ENCODE results near the gene ZNF134. TPM values are rescaled to one million over a fixed set of nuclear protein-coding genes. Genes with fewer than 3 reads are reported as not detected.

ZNF134 gene
- total and polyA plus RNA-seq, 2 experiments from 2014 or later, result 10.7 to 24.3 TPM

GRCh38 chr19:57623091-57623490, 9.0 kb downstream of the ZNF134 start:
- DNase-seq (ENCODE audit: low spot score), result no peak
- H2AFZ ChIP-seq, result no peak overlapping the region
- no peak overlapping the region for H3K4me2 ChIP-seq
- H3K27me3 ChIP-seq, result no peaks in the 10 kb centered on the region
- peaks cover 53% of the 10 kb centered on the region for H3K79me2 ChIP-seq
- no peak overlapping the region for H3K4me3 ChIP-seq
- no peaks in the 10 kb centered on the region for H3K4me1 ChIP-seq (ENCODE audit: insufficient read depth)
- TF ChIP-seq EZH2 (IDR thresholded peaks at IDR 0.05; ENCODE audit: borderline replicate concordance) (no peak), EZH2phosphoT487 (IDR thresholded peaks at IDR 0.05; ENCODE audit: low read depth, severe bottlenecking, unreplicated experiment) (no peak)
- TF ChIP-seq, protein P1, sequence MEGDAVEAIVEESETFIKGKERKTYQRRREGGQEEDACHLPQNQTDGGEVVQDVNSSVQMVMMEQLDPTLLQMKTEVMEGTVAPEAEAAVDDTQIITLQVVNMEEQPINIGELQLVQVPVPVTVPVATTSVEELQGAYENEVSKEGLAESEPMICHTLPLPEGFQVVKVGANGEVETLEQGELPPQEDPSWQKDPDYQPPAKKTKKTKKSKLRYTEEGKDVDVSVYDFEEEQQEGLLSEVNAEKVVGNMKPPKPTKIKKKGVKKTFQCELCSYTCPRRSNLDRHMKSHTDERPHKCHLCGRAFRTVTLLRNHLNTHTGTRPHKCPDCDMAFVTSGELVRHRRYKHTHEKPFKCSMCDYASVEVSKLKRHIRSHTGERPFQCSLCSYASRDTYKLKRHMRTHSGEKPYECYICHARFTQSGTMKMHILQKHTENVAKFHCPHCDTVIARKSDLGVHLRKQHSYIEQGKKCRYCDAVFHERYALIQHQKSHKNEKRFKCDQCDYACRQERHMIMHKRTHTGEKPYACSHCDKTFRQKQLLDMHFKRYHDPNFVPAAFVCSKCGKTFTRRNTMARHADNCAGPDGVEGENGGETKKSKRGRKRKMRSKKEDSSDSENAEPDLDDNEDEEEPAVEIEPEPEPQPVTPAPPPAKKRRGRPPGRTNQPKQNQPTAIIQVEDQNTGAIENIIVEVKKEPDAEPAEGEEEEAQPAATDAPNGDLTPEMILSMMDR (IDR thresholded peaks at IDR 0.05; ENCODE audit: poor library complexity), result no peak
- no peaks in the 10 kb centered on the region for H3K9me2 ChIP-seq (replicated peaks; ENCODE audit: insufficient read depth)
- no peak overlapping the region for H3K27ac ChIP-seq
- no peaks in the 10 kb centered on the region for H4K20me1 ChIP-seq (ENCODE audit: insufficient read depth, poor library complexity, severe bottlenecking)
- H3K9me3 ChIP-seq (ENCODE audit: low read depth), result peaks cover 70% of the 10 kb centered on the region
- peaks cover 41% of the 10 kb centered on the region for H3K36me3 ChIP-seq (replicated peaks; ENCODE audit: insufficient read depth, low read depth)

DNA sequence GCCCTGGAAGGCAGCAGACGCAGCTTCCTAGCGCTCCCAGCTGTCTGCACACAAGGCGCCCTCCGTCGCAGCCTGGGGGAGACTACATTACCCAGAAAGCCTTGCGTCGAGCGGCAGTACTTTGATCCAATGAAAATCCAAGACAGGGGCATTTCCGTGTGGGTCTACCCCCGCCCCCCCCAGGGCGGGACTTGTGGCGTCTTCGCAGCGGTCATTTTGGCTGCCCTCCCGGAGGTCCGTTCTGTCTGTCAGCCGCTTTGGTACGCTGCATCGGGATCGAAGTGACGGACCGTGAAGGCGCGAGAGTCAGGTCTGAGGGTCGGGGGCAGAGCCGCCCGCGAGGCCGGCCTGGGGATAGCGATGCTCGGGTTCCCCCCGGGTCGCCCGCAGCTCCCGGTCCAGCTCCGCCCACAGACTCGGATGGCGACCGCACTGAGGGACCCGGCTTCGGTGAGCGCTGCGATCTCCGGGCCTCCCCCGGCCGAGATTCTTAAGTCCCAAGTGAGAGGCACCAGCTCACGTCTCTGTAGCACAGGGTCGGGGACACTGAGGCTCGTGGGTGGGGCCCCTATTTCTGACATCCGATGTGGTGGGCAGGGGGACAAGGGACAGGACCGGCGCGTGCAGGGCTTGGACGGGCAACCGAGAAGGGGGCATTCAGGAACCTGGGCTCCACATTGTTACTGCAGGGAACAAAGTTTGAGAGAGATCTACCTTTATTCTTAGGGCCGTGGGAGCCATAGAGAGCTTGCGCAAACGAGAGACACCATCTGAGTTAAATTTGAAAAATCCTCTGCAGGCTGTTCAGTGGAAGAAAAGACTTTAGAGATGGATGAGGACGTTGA, 19.2 kb downstream of the ZNF134 start, which contains the start of gene ZNF211:
Gene ZNF211 (plus strand): TSS at position 182 of the 845 bp plus-strand sequence. CDS start 179 bp downstream, at position 361.
- H3K4me1 ChIP-seq (ENCODE audit: insufficient read depth), result peaks cover 9% of the 10 kb centered on the region
- 4% methylated on average over 51 of the region's 59 CpGs for WGBS (ENCODE audit: low lambda C conversion rate, missing lambda C conversion rate)
- peaks cover 46% of the 10 kb centered on the region for H3K79me2 ChIP-seq
- peaks cover 20% of the 10 kb centered on the region for H3K9me3 ChIP-seq (ENCODE audit: low read depth)
- peaks cover 16% of the 10 kb centered on the region for H3K36me3 ChIP-seq (replicated peaks; ENCODE audit: insufficient read depth, low read depth)
- no peaks in the 10 kb centered on the region for H3K9me2 ChIP-seq (replicated peaks; ENCODE audit: insufficient read depth)
- no peak for TF ChIP-seq EZH2 (IDR thresholded peaks at IDR 0.05; ENCODE audit: borderline replicate concordance)
- TF ChIP-seq, protein P1 (IDR thresholded peaks at IDR 0.05; ENCODE audit: poor library complexity), result no peak
- TF ChIP-seq EZH2phosphoT487 (IDR thresholded peaks at IDR 0.05; ENCODE audit: low read depth, severe bottlenecking, unreplicated experiment), result no peak
- H3K4me3 ChIP-seq, result peak within 1 kb of the TSS; percentile 88
- H3K4me2 ChIP-seq, result peak within 1 kb of the TSS; percentile 93
- H3K27me3 ChIP-seq, result no peaks in the 10 kb centered on the region
- peak within 1 kb of the TSS; percentile 94 for H2AFZ ChIP-seq
- peak; percentile 98 for DNase-seq (ENCODE audit: low spot score)
- H3K27ac ChIP-seq, result peak within 1 kb of the TSS; percentile 81
- H4K20me1 ChIP-seq (ENCODE audit: insufficient read depth, poor library complexity, severe bottlenecking), result no peaks in the 10 kb centered on the region

DNA sequence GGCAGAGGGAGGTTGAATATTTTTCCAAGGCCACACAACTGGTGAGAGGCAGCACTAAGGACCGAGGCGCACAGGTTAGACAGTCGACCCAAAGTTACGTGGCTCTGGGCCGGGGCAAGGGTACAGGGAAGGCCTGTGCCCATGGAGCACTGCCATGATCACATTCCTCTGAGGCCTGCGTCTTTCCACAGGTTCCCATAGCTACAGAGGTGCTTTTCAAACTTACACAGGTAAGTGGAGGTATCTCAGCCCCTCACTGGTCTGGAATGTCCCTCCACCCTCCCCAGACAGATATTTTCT, 19.7 kb downstream of the ZNF134 start:
- peaks cover 9% of the 10 kb centered on the region for H3K4me1 ChIP-seq (ENCODE audit: insufficient read depth)
- DNase-seq (ENCODE audit: low spot score), result no peak
- WGBS (ENCODE audit: low lambda C conversion rate, missing lambda C conversion rate), result 56% methylated on average over 6 of the region's 6 CpGs
- H3K27me3 ChIP-seq, result no peaks in the 10 kb centered on the region
- H2AFZ ChIP-seq, result peak overlapping the region; percentile 94
- H3K79me2 ChIP-seq, result peaks cover 49% of the 10 kb centered on the region
- no peaks in the 10 kb centered on the region for H4K20me1 ChIP-seq (ENCODE audit: insufficient read depth, poor library complexity, severe bottlenecking)
- peaks cover 16% of the 10 kb centered on the region for H3K36me3 ChIP-seq (replicated peaks; ENCODE audit: insufficient read depth, low read depth)
- peak overlapping the region; percentile 88 for H3K4me3 ChIP-seq
- H3K9me3 ChIP-seq (ENCODE audit: low read depth), result peaks cover 21% of the 10 kb centered on the region
- no peak for TF ChIP-seq EZH2 (IDR thresholded peaks at IDR 0.05; ENCODE audit: borderline replicate concordance)
- H3K9me2 ChIP-seq (replicated peaks; ENCODE audit: insufficient read depth), result no peaks in the 10 kb centered on the region
- H3K27ac ChIP-seq, result peak overlapping the region; percentile 81
- H3K4me2 ChIP-seq, result peak overlapping the region; percentile 93

GRCh38 chr19:57637379-57637778, 23.3 kb downstream of the ZNF134 start:
- no peak overlapping the region for H2AFZ ChIP-seq
- H3K27ac ChIP-seq, result no peak overlapping the region
- 98% methylated on average over 4 of the region's 4 CpGs for WGBS (ENCODE audit: low lambda C conversion rate, missing lambda C conversion rate)
- no peak overlapping the region for H3K4me3 ChIP-seq
- TF ChIP-seq EZH2 (IDR thresholded peaks at IDR 0.05; ENCODE audit: borderline replicate concordance), result no peak
- TF ChIP-seq EZH2phosphoT487 (IDR thresholded peaks at IDR 0.05; ENCODE audit: low read depth, severe bottlenecking, unreplicated experiment), result no peak
- TF ChIP-seq, protein P1 (IDR thresholded peaks at IDR 0.05; ENCODE audit: poor library complexity), result no peak
- peaks cover 51% of the 10 kb centered on the region for H3K79me2 ChIP-seq
- DNase-seq (ENCODE audit: low spot score), result no peak
- no peaks in the 10 kb centered on the region for H3K27me3 ChIP-seq
- peaks cover 9% of the 10 kb centered on the region for H3K4me1 ChIP-seq (ENCODE audit: insufficient read depth)
- no peaks in the 10 kb centered on the region for H3K9me2 ChIP-seq (replicated peaks; ENCODE audit: insufficient read depth)
- no peak overlapping the region for H3K4me2 ChIP-seq
- H4K20me1 ChIP-seq (ENCODE audit: insufficient read depth, poor library complexity, severe bottlenecking), result no peaks in the 10 kb centered on the region
- H3K36me3 ChIP-seq (replicated peaks; ENCODE audit: insufficient read depth, low read depth), result peaks cover 26% of the 10 kb centered on the region
- H3K9me3 ChIP-seq (ENCODE audit: low read depth), result peaks cover 39% of the 10 kb centered on the region
